Loucy (cell line): Measurements from ENCODE around the gene PDPN.

Source experiments
- H2AFZ ChIP-seq: fragments of 200-600 bp; sonication (generic); 2 replicates; pipeline ENCODE4 v1.6.0; 2016; ENCODE audit warnings: antibody characterized with exemption, mild to moderate bottlenecking, low read length, moderate library complexity
- H3F3A ChIP-seq: fragments of 200-600 bp; 2 replicates; pipeline ENCODE4 v1.6.0; 2016; ENCODE audit warnings: antibody characterized with exemption, low read depth, mild to moderate bottlenecking
- H3K27me3 ChIP-seq: fragments of 200-600 bp; sonication (generic); 2 replicates; pipeline ENCODE4 v1.6.1; 2014; ENCODE audit warnings: low read length, mild to moderate bottlenecking; ENCODE audit not compliant: insufficient read depth, poor library complexity, severe bottlenecking
- H3K36me3 ChIP-seq: fragments of 200-600 bp; sonication (generic); 2 replicates; pipeline ENCODE4 v1.6.1; 2016; ENCODE audit warnings: low read length; ENCODE audit not compliant: insufficient read depth
- H3K4me1 ChIP-seq: fragments of 200-600 bp; sonication (generic); 2 replicates; pipeline ENCODE4 v1.5.1; 2014; ENCODE audit warnings: low read length, mild to moderate bottlenecking; ENCODE audit not compliant: insufficient read depth, poor library complexity, severe bottlenecking
- H3K4me2 ChIP-seq: fragments of 200-600 bp; sonication (generic); 2 replicates; pipeline ENCODE4 v1.6.0; 2014; ENCODE audit warnings: antibody characterized with exemption, low read length, low read depth, mild to moderate bottlenecking; ENCODE audit not compliant: poor library complexity, severe bottlenecking
- H3K4me3 ChIP-seq: fragments of 200-600 bp; sonication (generic); 2 replicates; pipeline ENCODE4 v1.5.1; 2014; ENCODE audit warnings: low read length, mild to moderate bottlenecking, mixed read lengths; ENCODE audit not compliant: poor library complexity, severe bottlenecking
- H3K79me2 ChIP-seq: fragments of 200-600 bp; sonication (generic); 2 replicates; pipeline ENCODE4 v1.6.1; 2014; ENCODE audit warnings: low read length; ENCODE audit not compliant: insufficient read depth
- H3K9ac ChIP-seq: fragments of 200-600 bp; sonication (generic); 2 replicates; pipeline ENCODE4 v1.6.0; 2014; ENCODE audit warnings: mild to moderate bottlenecking, low read depth, low read length, moderate library complexity; ENCODE audit not compliant: poor library complexity, severe bottlenecking
- H3K9me2 ChIP-seq: fragments of 200-600 bp; sonication (generic); replicated peaks from 2 replicates; pipeline ENCODE4 v1.6.1; 2016; ENCODE audit warnings: low read depth, low read length, mixed read lengths
- H3K9me3 ChIP-seq: fragments of 200-600 bp; sonication (generic); 2 replicates; pipeline ENCODE4 v1.6.1; 2014; ENCODE audit warnings: mild to moderate bottlenecking, antibody characterized with exemption, low read length, low read depth; ENCODE audit not compliant: insufficient read depth
- H4K20me1 ChIP-seq: fragments of 200-600 bp; sonication (generic); 2 replicates; pipeline ENCODE4 v1.6.0; 2014; ENCODE audit warnings: antibody characterized with exemption, low read length, mild to moderate bottlenecking; ENCODE audit not compliant: insufficient read depth, poor library complexity, severe bottlenecking
- CTCF ChIP-seq: fragments of 200-600 bp; sonication (generic); conservative IDR thresholded peaks from 2 replicates; pipeline ENCODE4 v1.5.1; 2014; ENCODE audit warnings: mild to moderate bottlenecking, antibody characterized with exemption, low read length
- EZH2phosphoT487 ChIP-seq: fragments of 200-600 bp; IDR thresholded peaks from 2 replicates; pipeline ENCODE4 v1.6.1; 2018; ENCODE audit warnings: antibody characterized with exemption, mild to moderate bottlenecking, moderate library complexity, borderline replicate concordance

The PDPN gene

GRCh38 chr1:13664451-13664850 lies 80.8 kb downstream of the PDPN start:
- no peaks in the 10 kb centered on the region for H3K36me3 ChIP-seq
- H3K4me1 ChIP-seq = no peaks in the 10 kb centered on the region
- H2AFZ ChIP-seq = peak overlapping the region; percentile 1; the same call in 1 of the 2 replicates

DNA sequence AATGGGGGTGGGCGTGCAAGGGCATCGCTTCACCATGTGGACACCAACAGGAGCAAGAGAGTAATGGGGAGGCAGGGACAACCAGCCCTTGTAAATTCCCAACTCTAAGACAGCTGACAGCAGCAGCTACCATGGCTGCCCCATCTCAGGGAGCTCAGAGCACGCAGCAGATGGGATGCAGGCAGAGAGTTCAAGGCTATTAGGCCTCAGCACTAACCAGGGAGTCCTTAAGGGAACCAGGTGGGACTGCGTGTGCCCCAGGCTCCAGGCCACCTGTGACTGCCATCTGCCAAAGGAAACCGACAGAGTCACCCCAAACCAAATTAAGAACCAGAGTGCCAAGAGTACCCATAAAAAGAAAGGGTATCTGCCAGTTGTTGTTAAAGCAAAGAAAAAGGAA lies 82.7 kb downstream of the PDPN start:
- H3K36me3 ChIP-seq = no peaks in the 10 kb centered on the region
- no peak overlapping the region for H3K9ac ChIP-seq
- H3K4me1 ChIP-seq = no peaks in the 10 kb centered on the region

More at GRCh38 chr1:13664451-13664850, 80.8 kb downstream of the PDPN start:
- Histone ChIP-seq H3K9me2 (no peaks in the 10 kb centered on the region), H4K20me1 (no peaks in the 10 kb centered on the region), H3K9me3 (no peaks in the 10 kb centered on the region; the same call in 1 of the 2 replicates), H3K9ac (no peak overlapping the region), H3K4me2 (no peak overlapping the region), H3K79me2 (no peaks in the 10 kb centered on the region), H3F3A (no peaks in the 10 kb centered on the region), H3K27me3 (no peaks in the 10 kb centered on the region), H3K4me3 (no peak overlapping the region)
- TF ChIP-seq EZH2phosphoT487 (no peak), CTCF (no peak)

More for the DNA sequence above, 82.7 kb downstream of the PDPN start:
- no peaks in the 10 kb centered on the region for H3K9me2 ChIP-seq
- H3F3A ChIP-seq = no peaks in the 10 kb centered on the region
- no peaks in the 10 kb centered on the region for H4K20me1 ChIP-seq
- H3K4me2 ChIP-seq = no peak overlapping the region
- H3K9me3 ChIP-seq = no peaks in the 10 kb centered on the region
- H3K27me3 ChIP-seq = no peaks in the 10 kb centered on the region
- no peak overlapping the region for H3K4me3 ChIP-seq
- TF ChIP-seq CTCF = no peak
- no peak for TF ChIP-seq EZH2phosphoT487
- 0 out of 2 replicates have a peak overlapping the region, but pooled peaks have one; percentile 1 for H2AFZ ChIP-seq
- H3K79me2 ChIP-seq = no peaks in the 10 kb centered on the region
